HepG2 (cell line): ENCODE results near the gene PELI3. TPM values are rescaled to one million over a fixed set of nuclear protein-coding genes. Genes with fewer than 3 reads are reported as not detected.
A peak's percentile ranks its signal among the peaks of the same experiment; 100 is the strongest.

Source experiments
- CENPBD1 ChIP-seq: sonication (generic); formaldehyde crosslinking; IDR thresholded peaks from 2 replicates; pipeline ENCODE4 v1.8.0; 2022; ENCODE audit warnings: missing genetic modification reagents, low read depth, mild to moderate bottlenecking, borderline replicate concordance
- E2F1 ChIP-seq: sonication (generic); formaldehyde crosslinking; IDR thresholded peaks from 2 replicates; pipeline ENCODE4 v1.5.0; 2020; ENCODE audit warnings: missing genetic modification reagents
- ETV5 ChIP-seq: IDR thresholded peaks from 2 replicates; pipeline ENCODE4 v1.6.1; 2018; ENCODE audit warnings: missing biosample characterization, missing genetic modification reagents, inconsistent platforms, borderline replicate concordance
- NFE2 ChIP-seq: sonication (generic); formaldehyde crosslinking; IDR thresholded peaks from 2 replicates; pipeline ENCODE4 v1.4.0; 2020; ENCODE audit warnings: missing genetic modification reagents
- NRL ChIP-seq: sonication (generic); formaldehyde crosslinking; IDR thresholded peaks from 2 replicates; pipeline ENCODE4 v1.5.0; 2020; ENCODE audit warnings: missing genetic modification reagents, mild to moderate bottlenecking, moderate library complexity, borderline replicate concordance
- PLRG1 ChIP-seq: fragments of 450-650 bp; conservative IDR thresholded peaks from 2 replicates; pipeline ENCODE4 v1.6.1; 2016
- POLR2G ChIP-seq: fragments of 200-400 bp; formaldehyde crosslinking; IDR thresholded peaks from 2 replicates; pipeline ENCODE4 v1.6.1; 2018; ENCODE audit warnings: mild to moderate bottlenecking, low read depth, low read length, moderate library complexity
- SP4 ChIP-seq: sonication (generic); formaldehyde crosslinking; IDR thresholded peaks from 2 replicates; pipeline ENCODE4 v1.8.1; 2023; ENCODE audit warnings: mild to moderate bottlenecking, missing genetic modification reagents
- THAP9 ChIP-seq: sonication (generic); formaldehyde crosslinking; IDR thresholded peaks from 2 replicates; pipeline ENCODE4; 2020; ENCODE audit warnings: missing genetic modification reagents, mild to moderate bottlenecking, borderline replicate concordance
- ZIK1 ChIP-seq: sonication (generic); formaldehyde crosslinking; IDR thresholded peaks from 2 replicates; pipeline ENCODE4 v1.5.0; 2020; ENCODE audit warnings: mild to moderate bottlenecking, low read depth, missing genetic modification reagents, borderline replicate concordance
- ZKSCAN5 ChIP-seq: sonication (generic); formaldehyde crosslinking; IDR thresholded peaks from 2 replicates; pipeline ENCODE4 v1.5.1; 2020; ENCODE audit warnings: mild to moderate bottlenecking, missing genetic modification reagents
- ZNF124 ChIP-seq: sonication (generic); formaldehyde crosslinking; IDR thresholded peaks from 2 replicates; pipeline ENCODE4 v1.4.0; 2020; ENCODE audit warnings: missing genetic modification reagents
- ZNF224 ChIP-seq: sonication (generic); formaldehyde crosslinking; IDR thresholded peaks from 2 replicates; pipeline ENCODE4 v1.5.0; 2020; ENCODE audit warnings: mild to moderate bottlenecking, missing genetic modification reagents
- ZNF232 ChIP-seq: sonication (generic); formaldehyde crosslinking; IDR thresholded peaks from 2 replicates; pipeline ENCODE4 v1.4.0; 2020; ENCODE audit warnings: missing genetic modification reagents, borderline replicate concordance
- ZNF781 ChIP-seq: sonication (generic); formaldehyde crosslinking; IDR thresholded peaks from 2 replicates; pipeline ENCODE4 v1.5.1; 2020; ENCODE audit warnings: borderline replicate concordance, mild to moderate bottlenecking, missing genetic modification reagents; ENCODE audit errors: not compliant biosample characterization
- polyA plus RNA-seq, 8 experiments: library from polyadenylated mRNA; depleted of rRNA in 3 of 8; stranded (reverse) in 7 of 8; unstranded in 1 of 8; fragments of >200 nt; fragmentation: Illumina TruSeq in 4 of 8; extraction: Trizol in 4 of 8; gene quantifications; 2 replicates each; pipeline versions ENCODE4 v1.2.1 to v1.2.3, GENCODE V29; 2011 to 2016; ENCODE audit warnings: low read depth in 4 of 8, missing spikeins in 1 of 8, mixed read lengths in 1 of 8; ENCODE audit not compliant: insufficient read depth in 1 of 8
- total RNA-seq, 5 experiments: library from RNA; depleted of rRNA; stranded (reverse); fragments of >200 nt; fragmentation: Illumina TruSeq; extraction: Trizol; gene quantifications; 2 replicates each; pipeline ENCODE4 v1.2.3, GENCODE V29; 2016; ENCODE audit warnings: low read depth in 1 of 5
- TF ChIP-seq, protein P1 (sequence below): sonication (generic); formaldehyde crosslinking; IDR thresholded peaks from 2 replicates; pipeline ENCODE4 v1.4.0; 2020; ENCODE audit warnings: missing genetic modification reagents, borderline replicate concordance
- TF ChIP-seq, protein P2 (sequence below): sonication (generic); formaldehyde crosslinking; IDR thresholded peaks from 2 replicates; pipeline ENCODE4 v1.5.1; 2020; ENCODE audit warnings: missing genetic modification reagents, mild to moderate bottlenecking, borderline replicate concordance

Gene PELI3
- total and polyA plus RNA-seq, 2 of the 13 experiments (the other 11 are each of a cell fraction or from before 2014, with no cell fraction given): 2.0 to 4.0 TPM

DNA sequence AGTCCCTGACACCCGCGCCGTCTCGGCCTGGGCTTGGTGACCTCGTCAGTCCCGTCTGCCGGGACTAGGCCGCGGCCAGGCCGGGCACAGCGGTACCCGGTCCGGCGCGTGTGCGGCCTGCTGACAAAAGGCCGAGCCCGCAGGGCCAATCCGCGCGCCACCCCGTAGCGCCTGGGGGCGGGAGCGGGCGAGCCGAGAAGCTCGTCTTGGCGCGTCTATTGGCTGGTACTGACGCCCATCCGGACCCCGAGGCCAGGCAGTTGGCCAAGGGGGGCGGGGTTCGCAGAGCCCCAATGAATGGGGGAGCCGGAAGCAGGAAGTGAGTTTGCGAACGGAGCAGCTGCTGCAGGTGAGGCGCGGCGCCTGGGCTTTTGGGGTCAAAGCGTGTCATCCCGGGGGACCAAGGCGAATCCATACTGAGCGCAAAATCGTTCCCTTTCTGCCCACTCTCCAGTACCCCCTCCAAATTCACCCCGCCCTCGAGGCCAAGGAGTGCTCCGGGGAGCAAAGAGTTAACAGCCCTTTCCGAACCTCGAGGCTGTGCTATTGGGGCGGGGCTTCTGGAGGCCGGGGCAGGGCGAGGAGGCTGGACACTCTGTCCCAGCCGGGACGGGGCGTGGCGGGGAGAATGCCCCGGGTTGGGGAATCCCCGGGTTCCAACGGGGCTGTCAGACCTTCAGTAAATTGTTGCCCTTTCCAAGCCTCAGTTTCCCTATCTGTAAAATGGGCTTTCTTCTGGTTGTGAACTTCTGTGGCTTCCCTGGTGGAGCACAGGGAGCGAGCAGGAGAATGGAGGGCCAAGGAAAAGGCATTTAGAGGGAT lies 13.6 kb downstream of the PELI3 start, which contains the start of gene DPP3 (continued):
- TF ChIP-seq, protein P1, sequence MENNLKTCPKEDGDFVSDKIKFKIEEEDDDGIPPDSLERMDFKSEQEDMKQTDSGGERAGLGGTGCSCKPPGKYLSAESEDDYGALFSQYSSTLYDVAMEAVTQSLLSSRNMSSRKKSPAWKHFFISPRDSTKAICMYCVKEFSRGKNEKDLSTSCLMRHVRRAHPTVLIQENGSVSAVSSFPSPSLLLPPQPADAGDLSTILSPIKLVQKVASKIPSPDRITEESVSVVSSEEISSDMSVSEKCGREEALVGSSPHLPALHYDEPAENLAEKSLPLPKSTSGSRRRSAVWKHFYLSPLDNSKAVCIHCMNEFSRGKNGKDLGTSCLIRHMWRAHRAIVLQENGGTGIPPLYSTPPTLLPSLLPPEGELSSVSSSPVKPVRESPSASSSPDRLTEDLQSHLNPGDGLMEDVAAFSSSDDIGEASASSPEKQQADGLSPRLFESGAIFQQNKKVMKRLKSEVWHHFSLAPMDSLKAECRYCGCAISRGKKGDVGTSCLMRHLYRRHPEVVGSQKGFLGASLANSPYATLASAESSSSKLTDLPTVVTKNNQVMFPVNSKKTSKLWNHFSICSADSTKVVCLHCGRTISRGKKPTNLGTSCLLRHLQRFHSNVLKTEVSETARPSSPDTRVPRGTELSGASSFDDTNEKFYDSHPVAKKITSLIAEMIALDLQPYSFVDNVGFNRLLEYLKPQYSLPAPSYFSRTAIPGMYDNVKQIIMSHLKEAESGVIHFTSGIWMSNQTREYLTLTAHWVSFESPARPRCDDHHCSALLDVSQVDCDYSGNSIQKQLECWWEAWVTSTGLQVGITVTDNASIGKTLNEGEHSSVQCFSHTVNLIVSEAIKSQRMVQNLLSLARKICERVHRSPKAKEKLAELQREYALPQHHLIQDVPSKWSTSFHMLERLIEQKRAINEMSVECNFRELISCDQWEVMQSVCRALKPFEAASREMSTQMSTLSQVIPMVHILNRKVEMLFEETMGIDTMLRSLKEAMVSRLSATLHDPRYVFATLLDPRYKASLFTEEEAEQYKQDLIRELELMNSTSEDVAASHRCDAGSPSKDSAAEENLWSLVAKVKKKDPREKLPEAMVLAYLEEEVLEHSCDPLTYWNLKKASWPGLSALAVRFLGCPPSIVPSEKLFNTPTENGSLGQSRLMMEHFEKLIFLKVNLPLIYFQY: peak; percentile 70; the same call in 1 of the 2 replicates
- no peak for TF ChIP-seq NFE2 (CRISPR knock-in tag)
- TF ChIP-seq POLR2G: peak; percentile 93
- TF ChIP-seq ZNF232 (CRISPR knock-in tag): no peak
- no peak for TF ChIP-seq ZNF224 (CRISPR knock-in tag)
- TF ChIP-seq ZKSCAN5 (CRISPR knock-in tag): 0 out of 2 replicates have a peak, but pooled peaks have one; percentile 18
- no peak for TF ChIP-seq E2F1 (CRISPR knock-in tag)
- TF ChIP-seq SP4: peak; percentile 89
- peak; percentile 60; the same call in 1 of the 2 replicates for TF ChIP-seq ETV5 (CRISPR knock-in tag)
- no peak for TF ChIP-seq CENPBD1 (CRISPR knock-in tag)
- TF ChIP-seq NRL (CRISPR knock-in tag): peak; percentile 84
- no peak for TF ChIP-seq PLRG1
- no peak; the same call in 1 of the 2 replicates for TF ChIP-seq THAP9 (CRISPR knock-in tag)
- no peak; the same call in 1 of the 2 replicates for TF ChIP-seq ZIK1 (CRISPR knock-in tag)
- no peak for TF ChIP-seq ZNF781 (CRISPR knock-in tag)
- TF ChIP-seq, protein P2, sequence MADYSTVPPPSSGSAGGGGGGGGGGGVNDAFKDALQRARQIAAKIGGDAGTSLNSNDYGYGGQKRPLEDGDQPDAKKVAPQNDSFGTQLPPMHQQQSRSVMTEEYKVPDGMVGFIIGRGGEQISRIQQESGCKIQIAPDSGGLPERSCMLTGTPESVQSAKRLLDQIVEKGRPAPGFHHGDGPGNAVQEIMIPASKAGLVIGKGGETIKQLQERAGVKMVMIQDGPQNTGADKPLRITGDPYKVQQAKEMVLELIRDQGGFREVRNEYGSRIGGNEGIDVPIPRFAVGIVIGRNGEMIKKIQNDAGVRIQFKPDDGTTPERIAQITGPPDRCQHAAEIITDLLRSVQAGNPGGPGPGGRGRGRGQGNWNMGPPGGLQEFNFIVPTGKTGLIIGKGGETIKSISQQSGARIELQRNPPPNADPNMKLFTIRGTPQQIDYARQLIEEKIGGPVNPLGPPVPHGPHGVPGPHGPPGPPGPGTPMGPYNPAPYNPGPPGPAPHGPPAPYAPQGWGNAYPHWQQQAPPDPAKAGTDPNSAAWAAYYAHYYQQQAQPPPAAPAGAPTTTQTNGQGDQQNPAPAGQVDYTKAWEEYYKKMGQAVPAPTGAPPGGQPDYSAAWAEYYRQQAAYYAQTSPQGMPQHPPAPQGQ (CRISPR knock-in tag): no peak
- no peak; the same call in 1 of the 2 replicates for TF ChIP-seq ZNF124 (CRISPR knock-in tag)
